Measurements from ENCODE around the gene SPRR1A.

DNA sequence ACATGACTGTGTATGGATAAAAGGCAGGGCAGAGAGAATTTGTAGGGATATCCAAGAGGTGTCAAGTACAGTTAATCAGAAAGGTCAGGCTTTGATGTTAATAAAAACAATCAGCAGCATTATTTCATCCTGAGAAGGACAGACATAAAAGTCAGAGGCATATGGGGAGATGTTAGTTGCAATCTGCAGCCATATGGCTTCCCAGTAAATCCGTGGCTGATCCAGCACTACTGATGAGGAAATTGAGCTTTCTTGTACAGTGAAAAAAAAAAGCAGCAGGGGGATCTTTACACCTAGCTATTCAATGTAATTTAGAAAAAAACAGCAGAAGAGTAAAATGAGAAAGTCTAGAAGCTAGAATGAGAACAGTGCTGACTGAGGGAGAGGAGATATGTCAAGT, 44.9 kb downstream of the SPRR1A start:
- TF ChIP-seq, protein P1, sequence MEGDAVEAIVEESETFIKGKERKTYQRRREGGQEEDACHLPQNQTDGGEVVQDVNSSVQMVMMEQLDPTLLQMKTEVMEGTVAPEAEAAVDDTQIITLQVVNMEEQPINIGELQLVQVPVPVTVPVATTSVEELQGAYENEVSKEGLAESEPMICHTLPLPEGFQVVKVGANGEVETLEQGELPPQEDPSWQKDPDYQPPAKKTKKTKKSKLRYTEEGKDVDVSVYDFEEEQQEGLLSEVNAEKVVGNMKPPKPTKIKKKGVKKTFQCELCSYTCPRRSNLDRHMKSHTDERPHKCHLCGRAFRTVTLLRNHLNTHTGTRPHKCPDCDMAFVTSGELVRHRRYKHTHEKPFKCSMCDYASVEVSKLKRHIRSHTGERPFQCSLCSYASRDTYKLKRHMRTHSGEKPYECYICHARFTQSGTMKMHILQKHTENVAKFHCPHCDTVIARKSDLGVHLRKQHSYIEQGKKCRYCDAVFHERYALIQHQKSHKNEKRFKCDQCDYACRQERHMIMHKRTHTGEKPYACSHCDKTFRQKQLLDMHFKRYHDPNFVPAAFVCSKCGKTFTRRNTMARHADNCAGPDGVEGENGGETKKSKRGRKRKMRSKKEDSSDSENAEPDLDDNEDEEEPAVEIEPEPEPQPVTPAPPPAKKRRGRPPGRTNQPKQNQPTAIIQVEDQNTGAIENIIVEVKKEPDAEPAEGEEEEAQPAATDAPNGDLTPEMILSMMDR (conservative IDR thresholded peaks at IDR 0.05) = no peak
- no peak for TF ChIP-seq ZFX (IDR thresholded peaks at IDR 0.05)
